HG03060 (cell line): ENCODE results near the gene SMAP1.

Experiments used
- ATAC-seq: cut with Tn5 transposase; IDR thresholded peaks from one replicate; pipeline ENCODE4 v1.9.1; 2021; ENCODE audit warnings: low read depth, moderate number of reproducible peaks; ENCODE audit not compliant: unreplicated experiment

The SMAP1 gene

GRCh38 chr6:70839286-70840266, 171.9 kb downstream of the SMAP1 start:
- no peak for ATAC-seq

- no peak for ATAC-seq
Measured at GRCh38 chr6:70841112-70841511, 173.4 kb downstream of the SMAP1 start.

GRCh38 chr6:70842541-70842940, 174.9 kb downstream of the SMAP1 start:
- no peak for ATAC-seq

DNA sequence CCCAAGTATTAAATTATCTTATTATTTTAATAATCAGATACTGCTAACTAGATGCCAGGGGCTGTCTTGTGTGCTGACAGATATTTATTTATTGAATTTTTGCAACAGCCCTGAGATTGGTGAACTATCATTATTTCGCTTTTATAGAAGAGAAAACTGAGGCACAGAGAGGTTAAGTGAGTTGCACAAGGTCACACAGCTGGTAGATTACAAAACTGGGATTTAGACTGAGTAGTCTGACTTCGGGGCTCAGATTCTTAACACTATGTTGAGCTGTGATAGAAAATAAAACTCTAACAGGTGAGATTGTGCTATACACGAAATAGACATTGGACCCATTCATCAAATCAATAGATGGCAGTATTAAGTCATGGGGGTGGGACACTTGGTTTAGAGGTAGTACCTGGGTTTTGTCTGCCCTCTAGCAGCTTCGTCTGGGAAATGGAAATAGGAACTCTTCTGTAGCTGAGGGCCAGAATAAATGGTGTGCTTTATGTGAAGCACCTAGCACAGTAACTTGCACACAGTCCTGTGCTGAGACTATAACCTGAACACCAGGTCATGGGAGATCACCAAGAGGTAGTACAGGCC, 175.7 kb downstream of the SMAP1 start:
- no peak for ATAC-seq

GRCh38 chr6:70844301-70844700, 176.6 kb downstream of the SMAP1 start:
- ATAC-seq, result no peak

- ATAC-seq, result no peak
Measured at GRCh38 chr6:70846207-70846835, 178.6 kb downstream of the SMAP1 start.

DNA sequence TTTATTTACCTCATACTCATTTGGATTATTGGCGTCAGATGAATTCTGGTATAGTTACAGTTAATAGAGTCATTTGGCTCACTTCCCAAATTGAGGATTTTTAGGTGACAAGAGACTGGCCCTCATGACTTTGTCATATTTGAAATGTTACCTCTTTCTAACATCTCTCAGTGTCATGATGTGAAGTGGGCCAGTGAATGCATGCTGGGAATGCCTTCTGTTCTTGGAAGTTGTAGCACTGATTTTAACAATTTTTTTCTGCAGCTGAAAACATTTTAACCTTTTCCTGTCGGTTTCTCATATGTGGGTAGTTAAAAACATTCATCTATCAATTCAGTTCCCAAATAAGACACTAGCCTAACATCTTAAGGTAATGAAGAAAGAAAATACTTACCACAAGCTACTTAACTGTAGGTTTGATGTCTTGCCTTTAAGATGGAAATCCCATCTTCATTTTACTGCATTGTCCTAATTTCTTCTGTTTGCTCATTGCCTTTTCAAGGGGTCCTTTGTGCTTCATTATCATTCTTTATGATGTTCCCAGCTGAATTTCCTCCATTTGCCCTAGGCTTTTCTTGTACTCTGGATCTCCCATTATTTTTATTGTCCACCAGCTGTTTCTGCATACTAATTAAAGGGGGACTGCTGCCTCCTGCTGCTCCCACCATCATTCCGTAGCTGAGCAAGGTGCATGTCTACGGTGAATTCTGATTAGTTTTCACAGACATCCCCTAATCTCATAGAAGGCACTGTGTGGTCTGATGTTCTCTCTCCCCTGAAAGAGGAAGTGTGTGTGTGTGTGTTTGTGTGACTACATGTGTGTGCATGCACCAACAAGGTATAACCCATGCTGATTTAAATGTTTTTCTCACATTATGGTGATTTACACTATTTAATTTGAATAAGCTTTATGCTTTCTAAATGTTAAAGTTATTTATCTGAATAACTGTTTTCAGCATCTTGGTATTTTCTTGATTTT, 179.7 kb downstream of the SMAP1 start:
- ATAC-seq, result no peak

DNA sequence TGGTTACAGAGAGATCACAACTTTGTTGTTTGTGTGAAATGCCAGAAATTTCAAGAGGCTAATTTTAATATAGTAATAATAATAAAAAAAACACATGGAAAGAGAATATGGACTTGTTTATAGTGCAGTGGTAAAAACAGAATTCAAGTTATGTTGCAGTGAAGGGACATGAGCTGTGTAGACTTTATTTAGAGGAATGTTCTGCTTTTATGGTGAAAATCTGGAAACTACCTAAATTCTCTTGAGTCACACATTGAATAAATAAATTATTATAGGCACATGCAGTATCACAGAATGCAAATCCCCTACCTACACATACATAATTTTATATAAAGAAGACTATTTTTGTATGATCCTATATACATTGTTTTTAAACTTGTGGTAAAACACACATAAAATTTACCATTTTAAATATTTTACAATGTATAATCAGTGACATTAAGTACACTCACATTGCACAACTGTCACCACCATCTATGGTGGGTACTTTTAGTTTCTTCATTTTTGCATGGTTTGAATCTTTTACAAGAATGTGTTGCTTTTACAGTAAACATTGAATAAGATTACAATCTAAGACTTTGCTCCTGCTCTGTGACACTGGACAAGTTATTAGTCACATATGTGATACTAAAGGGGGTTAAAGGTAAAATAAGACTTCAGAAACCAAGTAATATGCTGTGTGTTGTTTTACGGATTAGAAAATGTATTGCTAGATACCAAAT, 181.8 kb downstream of the SMAP1 start:
- no peak for ATAC-seq

- ATAC-seq, result no peak
Measured at GRCh38 chr6:70852667-70853246, 185.1 kb downstream of the SMAP1 start.

GRCh38 chr6:70857387-70858077, 189.8 kb downstream of the SMAP1 start:
- peak; percentile 98 for ATAC-seq

DNA sequence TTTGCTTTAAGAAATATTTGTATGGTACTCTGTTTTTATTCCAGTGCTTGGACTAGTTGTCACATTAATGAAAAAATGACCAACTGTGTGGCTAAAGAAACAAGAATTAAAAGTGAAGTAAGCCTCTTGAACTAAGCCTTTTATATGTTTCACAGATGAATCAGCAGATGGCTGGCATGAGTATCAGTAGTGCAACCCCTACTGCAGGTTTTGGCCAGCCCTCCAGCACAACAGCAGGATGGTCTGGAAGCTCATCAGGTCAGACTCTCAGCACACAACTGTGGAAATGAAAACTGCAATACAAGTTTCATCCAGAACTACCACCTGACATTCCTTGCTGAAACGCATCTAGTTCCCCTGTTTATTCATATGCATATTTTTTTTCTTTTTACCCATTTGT, 192.4 kb downstream of the SMAP1 start:
- ATAC-seq, result no peak

DNA sequence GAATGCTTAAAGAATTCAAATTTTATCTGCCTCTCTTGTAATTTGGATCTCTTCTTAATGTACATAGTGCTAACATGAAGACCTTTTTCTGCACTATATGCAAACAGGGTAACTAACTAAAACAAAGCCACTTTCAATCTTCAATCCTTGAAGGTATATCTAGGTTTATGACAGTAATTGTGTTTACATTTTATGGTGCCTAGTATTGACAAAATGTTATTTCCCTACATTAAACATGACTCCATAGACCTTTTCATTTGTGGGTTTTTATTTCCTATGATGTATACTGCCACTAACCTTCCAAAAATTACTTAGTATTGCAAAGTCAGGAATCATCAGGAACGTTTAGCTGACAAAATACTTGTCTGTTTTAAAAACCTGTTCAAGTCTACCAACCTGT, 193.2 kb downstream of the SMAP1 start:
- ATAC-seq, result no peak

- no peak for ATAC-seq
Measured at GRCh38 chr6:70863343-70863742, 195.7 kb downstream of the SMAP1 start.

- ATAC-seq, result no peak
Measured at GRCh38 chr6:70864401-70864800, 196.7 kb downstream of the SMAP1 start.

- no peak for ATAC-seq
Measured at GRCh38 chr6:70872469-70872868, 204.8 kb downstream of the SMAP1 start.

DNA sequence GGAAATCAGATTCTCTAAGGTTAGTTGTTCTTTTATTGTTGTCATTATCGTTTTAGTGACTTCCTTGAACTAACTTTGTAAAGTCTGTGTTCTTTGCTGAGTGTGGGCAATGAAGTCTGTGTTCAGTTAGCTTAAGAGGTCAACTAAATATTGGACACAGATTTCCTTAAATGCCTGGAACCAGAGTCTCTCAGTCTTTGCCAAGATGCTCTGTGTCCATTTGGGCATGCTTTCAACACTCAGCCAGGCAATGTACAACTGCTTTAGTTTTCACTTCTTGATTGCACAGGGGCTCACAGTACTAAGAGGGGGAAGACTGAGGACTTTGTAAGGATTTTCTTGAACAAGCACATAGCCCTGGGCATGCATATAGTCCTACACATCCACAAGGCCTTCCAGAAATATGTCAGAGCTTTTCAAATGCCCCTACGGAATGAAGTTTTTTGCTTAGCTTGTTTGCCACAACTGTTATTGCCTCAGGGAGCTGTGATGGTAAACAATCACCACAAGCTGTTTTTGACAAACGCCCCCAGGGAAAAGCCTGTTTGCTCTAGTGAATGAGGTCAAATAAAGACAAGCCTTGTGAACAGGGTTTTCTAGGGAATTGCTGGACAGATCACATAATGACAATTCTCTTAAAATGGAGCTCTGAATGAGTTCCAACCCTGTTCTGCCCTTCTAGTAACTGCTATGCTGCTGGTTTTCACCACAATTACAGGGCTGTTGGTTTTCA, 206.7 kb downstream of the SMAP1 start:
- ATAC-seq, result no peak

DNA sequence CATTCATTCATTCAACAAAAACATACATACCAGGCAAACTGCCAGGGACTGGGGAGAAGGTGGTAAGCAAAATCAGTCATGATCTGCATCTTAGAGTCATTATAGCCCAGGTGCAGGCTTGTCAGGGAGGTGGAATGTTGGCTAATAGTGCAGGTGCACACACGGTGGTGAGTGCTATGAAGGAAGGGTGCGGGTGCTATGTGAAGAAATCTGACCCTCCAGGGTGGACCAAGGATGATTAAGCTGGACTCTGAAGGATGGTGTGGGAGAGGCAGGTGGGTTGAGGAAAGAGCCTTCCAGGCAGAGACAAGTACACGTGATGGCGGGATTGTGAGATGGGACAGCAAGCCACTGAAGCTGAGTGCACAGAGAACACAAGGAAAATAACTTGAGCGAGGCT, 211.8 kb downstream of the SMAP1 start:
- no peak for ATAC-seq
